HG02870 (cell line): ENCODE data around the gene C16orf74.
A peak's percentile ranks its signal among the peaks of the same experiment; 100 is the strongest.

Experiments used
- ATAC-seq: cut with Tn5 transposase; IDR thresholded peaks from one replicate; pipeline ENCODE4 v1.9.1; 2021; ENCODE audit warnings: mild to moderate bottlenecking, moderate library complexity; ENCODE audit not compliant: unreplicated experiment

The C16orf74 gene

DNA sequence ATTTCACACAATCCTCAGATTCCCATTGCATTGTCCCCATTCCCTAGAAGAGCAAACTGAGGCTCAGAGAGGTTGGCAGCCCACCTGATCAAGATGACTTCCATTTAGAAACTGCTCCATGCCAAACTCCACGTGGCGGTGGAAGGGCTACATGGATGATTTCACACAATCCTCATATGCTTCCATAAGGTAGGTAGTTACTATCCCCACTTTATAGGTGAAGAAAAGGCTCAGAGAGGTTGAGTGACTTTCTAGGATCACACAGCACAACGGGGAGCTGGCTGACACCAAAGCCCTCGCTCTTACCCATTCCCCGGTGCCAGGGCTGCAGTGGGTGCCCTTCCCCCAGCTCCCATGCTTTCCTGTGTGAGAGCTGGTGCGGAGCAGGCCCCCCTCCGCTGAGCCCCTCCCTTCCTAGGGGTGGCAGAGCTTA, 52.4 kb downstream of the C16orf74 start:
- ATAC-seq: no peak

DNA sequence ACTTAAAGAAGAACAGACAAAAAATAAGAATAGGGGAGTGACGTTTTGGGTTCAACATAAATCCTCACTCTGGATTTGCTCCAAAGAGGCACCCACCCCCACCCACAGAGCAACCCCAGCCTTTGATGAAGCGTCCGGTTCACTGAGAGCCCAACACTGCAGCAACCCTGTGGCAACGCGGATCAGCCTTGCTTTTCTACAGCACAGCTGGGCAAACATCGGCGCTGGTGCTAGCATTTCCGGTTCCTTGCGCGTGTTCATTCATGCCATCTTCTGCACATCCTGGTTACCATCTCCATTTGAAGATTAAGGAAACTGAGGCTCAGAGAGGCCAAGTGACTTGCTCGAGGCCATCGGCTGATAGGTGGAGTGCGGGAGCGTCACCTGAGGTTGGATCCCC, 53.5 kb downstream of the C16orf74 start:
- ATAC-seq: no peak

GRCh38 chr16:85696781-85697180, 54.1 kb downstream of the C16orf74 start:
- no peak for ATAC-seq

DNA sequence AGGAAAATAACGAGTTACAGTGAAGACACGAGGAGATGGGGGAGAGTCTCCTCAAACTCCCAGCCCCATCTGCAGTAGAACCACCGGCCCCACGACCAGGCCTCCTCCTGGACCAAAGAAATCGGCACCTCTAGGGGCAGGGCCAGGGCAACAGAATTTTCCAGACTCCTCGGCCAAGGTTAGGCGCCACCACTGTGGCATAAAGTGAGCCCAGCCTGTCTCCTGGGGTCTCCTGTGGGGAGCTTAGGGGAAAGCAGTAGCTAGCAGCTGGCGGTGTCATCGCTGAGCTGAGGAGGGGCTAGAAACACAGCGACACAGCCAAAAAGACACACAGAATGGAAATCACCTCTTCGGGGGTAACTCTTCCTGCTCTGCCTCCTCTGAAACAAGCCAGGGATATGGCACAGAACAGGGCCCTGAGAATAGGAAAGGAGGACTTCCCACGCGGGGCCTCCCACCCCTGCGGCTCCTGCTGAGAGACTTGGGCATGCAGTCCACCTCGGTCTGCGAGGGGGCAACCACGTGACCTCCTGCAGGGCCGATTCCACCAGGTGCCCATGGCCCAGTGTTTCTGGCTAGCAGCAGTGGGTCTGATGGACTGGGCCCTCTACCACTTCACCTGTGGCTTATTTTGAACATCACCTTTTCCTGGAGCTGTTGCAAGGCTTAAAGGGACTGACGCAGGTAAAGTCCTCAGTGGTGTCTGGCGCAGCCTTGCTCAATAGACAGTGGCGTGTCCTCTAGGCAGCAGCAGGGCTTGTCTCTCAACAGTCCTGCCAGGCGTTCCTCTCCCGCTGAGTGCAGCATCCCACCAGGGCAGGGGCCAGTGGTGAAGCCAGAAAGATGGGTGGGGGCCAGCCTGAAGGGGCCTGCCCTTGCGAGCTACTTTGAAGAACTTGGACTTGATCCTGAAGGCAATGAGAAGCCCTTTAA, 55.4 kb downstream of the C16orf74 start:
- ATAC-seq: no peak

- no peak for ATAC-seq
These were observed 60.3 kb downstream of the C16orf74 start for GRCh38 chr16:85690469-85691064.

- ATAC-seq: no peak
These were observed 61.0 kb downstream of the C16orf74 start for GRCh38 chr16:85689950-85690320.

- no peak for ATAC-seq
These were observed 61.5 kb downstream of the C16orf74 start for GRCh38 chr16:85689285-85689949.

DNA sequence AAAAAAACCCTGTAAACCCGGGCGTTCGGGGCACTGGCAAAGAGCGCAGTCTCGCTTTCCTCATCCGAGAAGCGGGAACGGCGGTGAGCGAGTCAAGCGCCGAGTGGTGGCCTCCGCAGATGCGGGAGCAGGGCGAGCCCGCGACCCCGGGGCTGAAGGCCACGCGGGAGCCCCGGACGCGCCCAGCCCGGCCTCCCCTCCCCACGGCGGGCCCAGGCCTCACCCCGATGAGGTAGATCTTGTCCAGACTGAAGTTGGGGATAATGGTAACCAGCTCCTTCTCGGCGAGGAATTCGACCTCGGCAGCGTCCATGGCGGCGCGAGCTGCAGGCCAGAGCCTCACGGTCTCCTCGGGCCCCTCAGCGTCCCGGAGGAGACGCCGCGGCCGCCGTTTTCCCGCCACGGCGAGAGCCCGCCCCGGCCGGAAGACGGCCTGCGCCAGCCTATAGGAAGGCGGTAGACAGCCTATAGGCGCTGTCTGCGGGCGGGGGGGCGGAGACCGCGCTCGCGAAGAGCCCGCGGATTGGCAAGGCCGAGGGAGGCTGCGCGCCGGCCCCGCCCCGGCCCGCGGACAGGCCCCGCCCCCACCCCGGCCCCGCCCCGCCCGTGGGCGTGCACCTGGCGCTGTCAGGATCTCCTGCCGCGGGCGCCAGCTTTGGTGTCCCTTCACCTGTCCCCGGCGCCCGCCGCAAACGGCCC, 62.2 kb downstream of the C16orf74 start, which contains the start of gene GINS2:
GINS2 (minus strand) TSS at position 369 of the 699 bp plus-strand sequence; CDS start at position 313, 56 bp downstream.
- peak; percentile 90 for ATAC-seq

DNA sequence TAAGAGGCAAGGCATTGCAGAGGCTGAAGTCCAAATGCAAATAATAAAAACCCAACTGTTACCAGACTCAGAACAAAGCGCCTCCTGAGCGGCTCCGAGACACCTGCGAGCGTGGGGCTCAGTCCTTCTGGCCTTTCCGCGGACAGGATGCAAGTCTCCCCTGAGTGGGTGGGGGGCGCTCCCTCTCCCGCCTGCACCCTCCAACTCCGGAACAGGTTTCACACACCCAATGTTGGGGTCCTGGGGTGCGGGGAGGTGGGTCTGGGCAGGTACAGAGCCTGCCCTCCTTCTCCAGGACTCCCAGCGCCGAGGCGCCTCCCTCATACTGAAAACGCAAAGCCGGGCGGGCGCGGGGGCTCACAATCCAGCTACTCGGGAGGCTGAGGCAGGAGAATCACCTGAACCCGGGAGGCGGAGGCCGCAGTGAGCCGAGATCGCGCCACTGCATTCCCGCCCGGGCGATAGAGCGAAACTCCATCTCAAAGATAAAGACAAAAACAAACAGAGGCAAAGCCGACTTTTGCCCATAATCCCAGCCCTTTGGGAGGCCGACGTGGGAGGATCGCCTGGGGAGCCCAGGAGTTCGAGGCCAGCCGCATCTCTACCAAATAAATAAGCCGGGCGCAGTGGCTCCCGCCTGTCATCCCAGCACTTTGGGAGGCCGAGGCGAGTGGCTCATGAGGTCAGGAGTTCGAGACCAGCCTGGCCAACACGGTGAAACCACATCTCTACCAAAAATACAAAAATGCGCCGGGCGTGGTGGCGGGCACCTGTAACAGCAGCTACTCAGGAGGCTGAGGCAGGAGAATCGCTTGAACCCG, 63.0 kb downstream of the C16orf74 start:
- ATAC-seq: no peak

GRCh38 chr16:85686912-85687591, 63.8 kb downstream of the C16orf74 start:
- no peak for ATAC-seq

- no peak for ATAC-seq
These were observed 65.6 kb downstream of the C16orf74 start for GRCh38 chr16:85685251-85685650.

- no peak for ATAC-seq
These were observed 67.5 kb downstream of the C16orf74 start for GRCh38 chr16:85683363-85683762.

DNA sequence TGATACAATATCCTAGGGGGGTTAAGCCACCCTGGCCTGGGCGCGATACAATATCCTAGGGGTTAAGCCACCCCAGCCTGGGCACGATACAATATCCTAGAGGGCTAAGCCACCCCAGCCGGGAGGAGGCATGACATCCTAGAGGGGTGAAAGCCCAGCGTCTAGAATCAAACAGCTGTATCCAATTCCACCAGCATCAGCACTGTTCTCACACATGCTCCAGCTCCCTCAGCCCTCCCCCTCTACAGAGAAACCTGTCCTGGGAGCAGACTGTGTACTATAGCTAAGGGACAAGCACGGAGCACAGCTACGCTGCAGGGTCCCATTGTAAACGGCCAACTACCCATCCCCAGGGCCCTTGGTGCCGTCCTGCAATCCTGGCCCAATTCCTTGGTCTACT, 68.4 kb downstream of the C16orf74 start:
- ATAC-seq: no peak

DNA sequence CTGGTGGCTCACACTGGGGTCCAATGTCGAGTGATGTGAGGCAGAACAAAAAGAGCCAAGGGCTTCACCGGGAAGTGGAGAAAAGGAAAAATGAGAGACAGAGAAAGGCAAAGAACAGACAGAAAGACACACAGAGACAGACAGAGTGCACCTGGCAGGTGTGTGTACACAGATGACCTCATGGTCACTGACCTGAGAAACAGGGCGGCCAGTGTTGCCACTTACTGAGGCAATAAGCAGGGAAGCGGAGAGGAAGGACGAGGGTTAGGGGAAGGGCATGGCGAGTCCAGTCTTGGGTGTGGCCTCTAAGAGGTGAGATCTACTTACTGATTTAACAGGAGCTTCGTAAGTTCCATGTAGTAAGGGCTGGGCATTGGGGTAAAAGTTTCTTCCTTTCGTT, 69.6 kb downstream of the C16orf74 start:
- ATAC-seq: no peak

DNA sequence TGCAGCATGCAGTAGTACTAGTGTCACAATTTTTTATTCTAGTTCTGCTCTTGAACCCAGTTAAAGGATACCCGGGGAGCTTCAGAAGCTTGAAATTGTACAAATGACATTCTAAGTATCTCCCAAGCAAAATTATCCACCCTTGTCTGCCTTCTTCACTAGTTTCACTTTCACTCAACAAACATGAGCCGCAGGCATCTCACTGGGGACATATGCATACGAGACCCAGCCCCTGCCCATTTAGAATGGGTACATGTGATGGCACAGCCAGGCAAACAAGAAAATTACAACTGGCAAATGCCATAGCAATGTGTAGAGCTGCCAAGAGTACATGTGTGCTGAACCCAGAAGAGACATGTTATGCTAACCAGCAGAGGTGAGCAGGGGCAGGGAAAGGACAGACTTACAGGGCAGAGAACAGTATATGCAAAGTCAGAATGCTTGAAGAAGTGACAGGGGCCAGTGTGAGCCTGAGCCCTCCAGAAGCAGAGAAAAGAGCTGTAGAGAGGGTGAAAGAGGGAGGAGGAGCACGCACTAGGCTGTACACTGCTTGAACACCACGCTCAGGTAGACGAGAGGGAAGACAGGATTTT, 70.4 kb downstream of the C16orf74 start:
- ATAC-seq: no peak

- no peak for ATAC-seq
These were observed 71.0 kb downstream of the C16orf74 start for GRCh38 chr16:85679870-85680269.

DNA sequence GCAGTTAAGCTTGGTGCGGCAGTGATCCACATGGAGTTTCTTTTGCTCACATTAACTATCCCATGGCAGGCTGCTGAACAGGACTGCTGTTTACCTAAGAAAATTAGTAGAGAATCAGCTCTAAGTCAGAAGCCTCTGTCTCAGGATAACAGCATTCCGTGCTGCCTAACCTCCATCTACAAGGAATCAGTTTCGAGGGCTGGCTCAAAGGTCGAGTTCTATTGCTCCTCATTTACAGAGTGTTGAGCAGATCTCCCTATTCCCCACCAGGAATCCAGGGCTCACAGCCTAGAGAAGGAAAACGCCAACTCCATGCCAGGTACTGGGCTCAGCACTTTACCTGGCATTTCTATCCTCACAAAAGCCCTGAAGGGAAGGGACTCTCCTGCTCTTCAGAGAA, 72.1 kb downstream of the C16orf74 start:
- no peak for ATAC-seq

DNA sequence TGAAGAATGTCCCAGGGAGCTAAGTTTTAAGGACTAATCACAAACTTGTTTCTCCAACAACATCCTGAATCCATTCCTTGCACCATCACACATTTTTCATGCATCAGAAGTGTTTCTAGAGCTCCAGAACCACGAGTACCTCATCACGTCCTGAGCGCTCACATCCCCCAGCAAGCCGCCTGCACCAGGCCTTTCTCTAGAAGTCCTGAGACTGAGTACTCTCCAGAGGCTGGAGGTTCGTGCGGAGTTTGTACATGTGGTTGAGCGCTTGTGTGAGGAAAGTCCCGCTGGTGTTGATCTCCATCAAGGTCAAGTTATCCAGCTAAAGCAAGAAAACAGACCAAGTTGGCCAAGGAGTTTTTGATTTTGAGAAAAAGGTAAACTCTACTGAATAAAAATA, 72.9 kb downstream of the C16orf74 start:
- no peak for ATAC-seq

- ATAC-seq: no peak
These were observed 73.4 kb downstream of the C16orf74 start for GRCh38 chr16:85677383-85677967.
